Peyer's patch (tissue), 4 donors: ENCODE measurements around the gene PRMT7. TPM values are rescaled to one million over a fixed set of nuclear protein-coding genes. Genes with fewer than 3 reads are reported as not detected.
A peak's percentile ranks its signal among the peaks of the same experiment; 100 is the strongest.

Experiments
- DNase-seq, 3 donors: peaks; one replicate each; pipeline ENCODE4 v3.0.0-alpha.2; 2017 to 2019
- H3K27ac ChIP-seq, 4 donors: fragments of 200-600 bp; sonication (generic); one replicate each; pipeline ENCODE4 v1.5.1; 2016 to 2019
- H3K27me3 ChIP-seq, 2 donors: fragments of 200-600 bp; sonication (generic); one replicate each; pipeline ENCODE4 v1.5.1; 2019
- H3K36me3 ChIP-seq, 3 donors: fragments of 200-600 bp; sonication (generic); one replicate each; pipeline ENCODE4 v1.5.1; 2016 to 2019
- H3K4me1 ChIP-seq, 4 donors: fragments of 200-600 bp; sonication (generic); one replicate each; pipeline ENCODE4 v1.5.1; 2016 to 2019
- H3K4me3 ChIP-seq, 4 donors: fragments of 200-600 bp; sonication (generic); 1 replicate in 3 of 4; 2 replicates in 1 of 4; pipeline ENCODE4 v1.5.1; 2016 to 2019; ENCODE audit warnings: mild to moderate bottlenecking in 1 of 4
- H3K9me3 ChIP-seq, 4 donors: fragments of 200-600 bp; sonication (generic); one replicate each; pipeline ENCODE4 v1.5.1; 2016 to 2019; ENCODE audit warnings: mild to moderate bottlenecking in 1 of 4
- POLR2A ChIP-seq, 2 donors: fragments of 450-650 bp; IDR thresholded peaks; one replicate each; pipeline ENCODE4 v1.5.1; 2017; ENCODE audit warnings: antibody characterized with exemption in 2 of 2, mild to moderate bottlenecking in 2 of 2, moderate library complexity in 2 of 2
- total RNA-seq, 4 donors: library from RNA; depleted of rRNA; stranded (reverse); fragments of >200 nt; gene quantifications; one replicate each; pipeline ENCODE4 v1.1.0, GENCODE V29; 2016
- TF ChIP-seq, protein P1 (sequence below), 6 experiments: fragments of 450-650 bp in 4 of 6; fragments of 200-600 bp in 2 of 6; sonication (generic) in 1 of 6; IDR thresholded peaks; one replicate each; pipeline ENCODE4 v1.5.1; 2017 to 2019; ENCODE audit warnings: antibody characterized with exemption in 6 of 6, mild to moderate bottlenecking in 3 of 6, moderate library complexity in 1 of 6

Gene PRMT7
- total RNA-seq, 4 donors from 2014 or later, result 36.6 to 145 (median 65.0) TPM

- Histone ChIP-seq H3K36me3 (peaks cover 0 to 47% (median 0%) of the 10 kb centered on the region in 3 donors), H3K9me3 (no peaks in the 10 kb centered on the region), H3K4me3 (no peak overlapping the region), H3K27me3 (no peaks in the 10 kb centered on the region), H3K4me1 (no peaks in the 10 kb centered on the region), H3K27ac (no peak overlapping the region)
- no peak for DNase-seq
- TF ChIP-seq POLR2A (IDR thresholded peaks at IDR 0.05), result no peak
- TF ChIP-seq, protein P1, sequence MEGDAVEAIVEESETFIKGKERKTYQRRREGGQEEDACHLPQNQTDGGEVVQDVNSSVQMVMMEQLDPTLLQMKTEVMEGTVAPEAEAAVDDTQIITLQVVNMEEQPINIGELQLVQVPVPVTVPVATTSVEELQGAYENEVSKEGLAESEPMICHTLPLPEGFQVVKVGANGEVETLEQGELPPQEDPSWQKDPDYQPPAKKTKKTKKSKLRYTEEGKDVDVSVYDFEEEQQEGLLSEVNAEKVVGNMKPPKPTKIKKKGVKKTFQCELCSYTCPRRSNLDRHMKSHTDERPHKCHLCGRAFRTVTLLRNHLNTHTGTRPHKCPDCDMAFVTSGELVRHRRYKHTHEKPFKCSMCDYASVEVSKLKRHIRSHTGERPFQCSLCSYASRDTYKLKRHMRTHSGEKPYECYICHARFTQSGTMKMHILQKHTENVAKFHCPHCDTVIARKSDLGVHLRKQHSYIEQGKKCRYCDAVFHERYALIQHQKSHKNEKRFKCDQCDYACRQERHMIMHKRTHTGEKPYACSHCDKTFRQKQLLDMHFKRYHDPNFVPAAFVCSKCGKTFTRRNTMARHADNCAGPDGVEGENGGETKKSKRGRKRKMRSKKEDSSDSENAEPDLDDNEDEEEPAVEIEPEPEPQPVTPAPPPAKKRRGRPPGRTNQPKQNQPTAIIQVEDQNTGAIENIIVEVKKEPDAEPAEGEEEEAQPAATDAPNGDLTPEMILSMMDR (IDR thresholded peaks at IDR 0.05), result no peak
Measured at GRCh38 chr16:68319185-68319908, 8.5 kb downstream of the PRMT7 start.

DNA sequence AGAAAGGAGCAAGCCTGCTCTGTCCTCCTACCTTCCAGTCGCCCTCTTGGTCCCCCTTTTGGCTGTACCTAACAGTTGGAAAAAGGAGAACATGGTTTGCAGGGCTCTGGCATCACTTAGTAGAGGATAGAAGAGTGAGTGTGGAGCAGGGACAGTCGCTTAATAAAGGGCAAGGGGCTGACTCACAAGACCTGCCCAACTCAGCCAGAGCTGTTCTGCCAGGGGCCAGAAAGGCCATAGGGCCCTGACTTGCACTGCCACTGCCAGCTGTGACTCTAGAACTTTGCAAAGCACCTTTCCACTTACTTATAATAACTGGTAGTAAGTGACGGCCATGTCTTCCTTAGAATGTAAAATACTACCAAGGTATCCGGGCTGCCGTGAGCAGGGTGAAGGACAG lies 13.5 kb downstream of the PRMT7 start:
- no peak for TF ChIP-seq POLR2A (IDR thresholded peaks at IDR 0.05)
- TF ChIP-seq, protein P1 (IDR thresholded peaks at IDR 0.05), result no peak
- Histone ChIP-seq H3K27me3 (no peaks in the 10 kb centered on the region), H3K9me3 (no peaks in the 10 kb centered on the region), H3K36me3 (peaks cover 0 to 34% (median 0%) of the 10 kb centered on the region in 3 donors), H3K4me1 (no peaks in the 10 kb centered on the region), H3K4me3 (no peak overlapping the region), H3K27ac (no peak overlapping the region)
- no peak for DNase-seq

- no peaks in the 10 kb centered on the region for H3K27me3 ChIP-seq
- no peaks in the 10 kb centered on the region for H3K4me1 ChIP-seq
- H3K36me3 ChIP-seq, result peaks cover 0 to 29% (median 0%) of the 10 kb centered on the region in 3 donors
Measured at GRCh38 chr16:68324780-68325357, 14.1 kb downstream of the PRMT7 start.

GRCh38 chr16:68328151-68328859 lies 17.5 kb downstream of the PRMT7 start:
- Histone ChIP-seq H3K36me3 (peaks cover 0 to 13% (median 0%) of the 10 kb centered on the region in 3 donors), H3K27ac (no peak overlapping the region), H3K4me3 (no peak overlapping the region), H3K4me1 (peaks cover 0 to 20% (median 0%) of the 10 kb centered on the region in 4 donors), H3K9me3 (no peaks in the 10 kb centered on the region), H3K27me3 (no peaks in the 10 kb centered on the region)
- DNase-seq, result peak; percentile 74 to 91 (median 75)
- no peak for TF ChIP-seq POLR2A (IDR thresholded peaks at IDR 0.05)
- TF ChIP-seq, protein P1 (IDR thresholded peaks at IDR 0.05), result peak; percentile 79 to 97 (median 94)

More at GRCh38 chr16:68324780-68325357, 14.1 kb downstream of the PRMT7 start:
- Histone ChIP-seq H3K9me3 (no peaks in the 10 kb centered on the region), H3K27ac (no peak overlapping the region), H3K4me3 (no peak overlapping the region)
- TF ChIP-seq, protein P1 (IDR thresholded peaks at IDR 0.05), result no peak
- no peak for TF ChIP-seq POLR2A (IDR thresholded peaks at IDR 0.05)
- DNase-seq, result no peak

- no peaks in the 10 kb centered on the region for H3K27me3 ChIP-seq
- H3K4me3 ChIP-seq, result no peak overlapping the region
- H3K36me3 ChIP-seq, result peaks cover 0 to 10% (median 0%) of the 10 kb centered on the region in 3 donors
- no peak for DNase-seq
- TF ChIP-seq, protein P1 (IDR thresholded peaks at IDR 0.05), result no peak
- no peak for TF ChIP-seq POLR2A (IDR thresholded peaks at IDR 0.05)
- H3K4me1 ChIP-seq, result peaks cover 0 to 26% (median 0%) of the 10 kb centered on the region in 4 donors
- H3K9me3 ChIP-seq, result no peaks in the 10 kb centered on the region
- H3K27ac ChIP-seq, result no peak overlapping the region
Measured at GRCh38 chr16:68328860-68329390, 18.1 kb downstream of the PRMT7 start.
